ENCODE results near the gene CKB. TPM values are rescaled to one million over a fixed set of nuclear protein-coding genes. Genes with fewer than 3 reads are reported as not detected.

CKB gene
- total and polyA plus RNA-seq, 12 donors, result 273 to 1,062 (median 632) TPM

DNA sequence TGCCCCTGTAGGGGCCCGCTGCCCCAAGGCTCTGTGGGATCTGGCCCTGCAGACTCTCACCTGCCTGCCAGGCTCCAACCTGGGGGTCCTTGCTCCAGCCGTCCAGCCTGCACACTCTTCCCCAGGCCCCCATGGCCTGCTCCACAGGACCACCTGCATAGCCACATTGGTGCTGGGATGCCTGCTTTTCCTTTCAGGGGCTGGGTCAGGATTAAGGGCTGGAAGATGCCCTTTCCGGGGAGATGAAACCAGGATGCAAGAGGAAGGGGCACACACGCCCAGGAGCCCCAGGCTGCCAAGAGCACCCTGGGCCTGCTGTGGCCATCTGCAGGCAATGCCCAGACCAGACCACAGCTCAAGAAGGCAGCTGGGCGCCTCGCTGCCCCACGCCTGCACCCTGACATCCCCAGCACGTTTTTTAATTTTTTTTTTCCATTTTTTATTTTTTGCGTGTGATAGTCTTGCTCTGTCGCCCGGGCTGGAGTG, 24.9 kb upstream of the CKB start:
- intact Hi-C loops (cut with DNase I), result loop anchor here in 9 of 10 donors (2.0 to 5.0 kb wide), 2 partner anchors 29 to 45 kb away; no protein-coding TSS in a partner anchor
- Histone ChIP-seq H3K27me3 (no peaks in the 10 kb centered on the region), H3K36me3 (no peaks in the 10 kb centered on the region), H3K27ac (no peak overlapping the region), H3K4me1 (peaks cover 39 to 83% (median 65%) of the 10 kb centered on the region in 9 donors), H3K4me3 (no peak overlapping the region), H3K9me3 (no peaks in the 10 kb centered on the region)
- ATAC-seq (no peak), DNase-seq (no peak)
- TF ChIP-seq CTCF (IDR thresholded peaks at IDR 0.05), result no peak
- 88 to 90% methylated on average over 11 of the region's 11 CpGs for WGBS, 2 donors

- Histone ChIP-seq H3K27ac (no peak overlapping the region), H3K4me3 (no peak overlapping the region), H3K9me3 (no peaks in the 10 kb centered on the region), H3K36me3 (no peaks in the 10 kb centered on the region), H3K27me3 (no peaks in the 10 kb centered on the region), H3K4me1 (peaks cover 39 to 83% (median 65%) of the 10 kb centered on the region in 9 donors)
- peak; percentile 78 to 95 (median 91) for TF ChIP-seq CTCF (IDR thresholded peaks at IDR 0.05)
- 26 to 32% methylated on average over 21 of the region's 21 CpGs for WGBS, 2 donors
- DNase-seq (peak; percentile 69 to 81), ATAC-seq (peak in 7 of 8 donors; percentile 11 to 42 (median 20))
- intact Hi-C loops (cut with DNase I), result loop anchor here (1.0 to 5.0 kb wide), 5 partner anchors 28 to 208 kb away; no protein-coding TSS in a partner anchor
These were observed 24.2 kb upstream of the CKB start for GRCh38 chr14:103546652-103547454.

DNA sequence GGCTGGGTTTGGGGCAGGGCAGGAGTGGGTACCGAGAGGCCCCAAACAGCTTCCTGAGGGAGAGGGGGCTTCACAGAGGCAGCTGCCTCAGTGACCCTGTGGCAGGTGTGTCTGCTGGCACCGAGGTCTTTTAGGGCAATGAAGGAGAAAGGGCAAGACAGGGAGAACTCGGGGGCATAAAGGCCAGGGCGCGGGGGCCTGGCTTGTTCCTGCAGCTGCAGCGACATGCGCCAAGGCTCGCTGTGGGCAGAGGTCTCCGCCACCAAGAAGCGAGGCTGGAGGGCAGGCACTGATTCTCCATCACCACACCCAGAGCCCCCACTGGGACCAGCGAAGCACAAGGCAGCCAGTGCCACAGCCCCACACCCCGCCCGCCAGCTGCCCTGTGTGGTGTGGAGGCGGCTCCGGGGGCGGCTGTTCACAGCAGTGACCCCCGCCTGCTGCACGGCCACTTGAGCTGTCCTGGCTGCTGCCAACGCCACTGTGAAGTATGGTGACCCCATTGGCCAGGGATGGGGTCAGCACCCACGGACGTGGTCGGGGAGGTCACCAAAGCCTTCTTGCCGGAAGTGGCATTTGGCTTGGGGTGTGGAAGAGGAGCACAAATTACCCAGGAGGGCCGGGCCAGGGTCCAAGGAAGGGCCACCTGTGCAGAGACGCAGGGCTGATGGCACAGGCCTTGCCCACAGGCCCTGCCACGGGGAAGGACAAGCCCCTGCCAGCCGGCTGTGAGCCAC, 23.5 kb upstream of the CKB start:
- no peak for DNase-seq
- ATAC-seq, result no peak
- Histone ChIP-seq H3K4me3 (no peak overlapping the region), H3K9me3 (no peaks in the 10 kb centered on the region), H3K27me3 (no peaks in the 10 kb centered on the region), H3K4me1 (peaks cover 38 to 83% (median 65%) of the 10 kb centered on the region in 9 donors), H3K36me3 (no peaks in the 10 kb centered on the region), H3K27ac (no peak overlapping the region)
- intact Hi-C loops (cut with DNase I), result loop anchor here (1.0 to 5.0 kb wide), 5 partner anchors 27 to 207 kb away; no protein-coding TSS in a partner anchor
- no peak for TF ChIP-seq CTCF (IDR thresholded peaks at IDR 0.05)
- 83 to 88% methylated on average over 27 of the region's 27 CpGs for WGBS, 2 donors

GRCh38 chr14:103545219-103545914, 22.7 kb upstream of the CKB start:
- no peak overlapping the region for H3K4me3 ChIP-seq
- no peak for TF ChIP-seq CTCF (IDR thresholded peaks at IDR 0.05)
- intact Hi-C loops (cut with DNase I), result loop anchor here in 6 of 10 donors (5.0 kb wide), 1 partner anchor 43 kb away; no protein-coding TSS in a partner anchor
- H3K4me1 ChIP-seq, result peaks cover 40 to 83% (median 65%) of the 10 kb centered on the region in 9 donors
- no peaks in the 10 kb centered on the region for H3K27me3 ChIP-seq
- no peaks in the 10 kb centered on the region for H3K9me3 ChIP-seq
- DNase-seq, result no peak
- peak overlapping the region in 1 of 10 donors; percentile 4 for H3K27ac ChIP-seq
- H3K36me3 ChIP-seq, result no peaks in the 10 kb centered on the region
- no peak for ATAC-seq
- WGBS, 2 donors, result 92 to 93% methylated on average over 29 of the region's 29 CpGs
